GM19328 (cell line): ENCODE measurements around the gene CLCA4.
"Not testable (repeated sequence)": the region's sequence is repeated elsewhere in the genome, so short reads cannot be mapped to it uniquely, and the experiment has no call there.

ENCODE experiments used
- ATAC-seq: cut with Tn5 transposase; IDR thresholded peaks from one replicate; pipeline ENCODE4 v1.9.1; 2021; ENCODE audit warnings: mild to moderate bottlenecking, moderate library complexity; ENCODE audit not compliant: unreplicated experiment

The CLCA4 gene

GRCh38 chr1:86530211-86530845 is 16.6 kb upstream of the CLCA4 start:
- ATAC-seq: no peak

GRCh38 chr1:86537928-86538695 is 8.8 kb upstream of the CLCA4 start:
- ATAC-seq: no peak

GRCh38 chr1:86538775-86539174 is 8.1 kb upstream of the CLCA4 start:
- no peak for ATAC-seq

- ATAC-seq: no peak
These were observed 5.0 kb upstream of the CLCA4 start for GRCh38 chr1:86541859-86542258.

DNA sequence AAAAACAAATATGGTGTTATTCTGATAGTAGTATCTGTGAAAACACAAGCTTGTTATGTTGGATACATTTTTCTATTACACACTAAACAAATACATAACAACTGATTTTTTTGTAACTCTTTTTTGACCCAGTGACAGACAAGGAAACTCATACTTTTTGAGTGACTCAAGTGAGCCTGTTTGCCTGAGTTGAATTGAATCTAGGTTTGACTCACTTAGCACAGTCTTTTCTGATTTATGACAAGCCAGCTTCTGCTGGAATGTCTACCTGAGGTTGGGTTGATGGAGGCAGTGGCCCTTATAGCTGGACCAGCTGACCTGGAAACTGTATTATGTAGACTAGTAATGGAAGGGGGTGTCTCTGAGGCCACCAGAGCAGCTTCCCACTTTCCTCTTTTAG is 4.2 kb upstream of the CLCA4 start:
- no peak for ATAC-seq

DNA sequence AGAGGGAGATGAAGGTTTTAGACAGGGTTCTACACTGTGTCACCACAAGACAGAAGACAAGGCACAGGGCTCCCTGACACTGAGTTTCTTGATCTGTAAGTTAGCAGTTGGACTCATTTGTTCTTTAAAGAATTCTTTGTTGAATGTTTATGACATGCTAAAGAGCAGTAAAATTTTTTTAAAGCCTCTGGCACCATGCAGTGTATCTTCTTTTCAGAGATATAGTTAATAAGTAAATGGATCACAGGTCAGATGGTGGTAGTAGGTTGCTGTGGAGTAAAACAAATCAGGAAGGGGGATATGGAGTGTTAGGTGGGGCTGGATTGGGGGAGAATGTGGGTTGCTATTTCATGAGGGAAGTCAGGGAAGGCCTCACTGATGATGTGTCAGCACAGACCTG is 2.0 kb downstream of the CLCA4 start:
- no peak for ATAC-seq

DNA sequence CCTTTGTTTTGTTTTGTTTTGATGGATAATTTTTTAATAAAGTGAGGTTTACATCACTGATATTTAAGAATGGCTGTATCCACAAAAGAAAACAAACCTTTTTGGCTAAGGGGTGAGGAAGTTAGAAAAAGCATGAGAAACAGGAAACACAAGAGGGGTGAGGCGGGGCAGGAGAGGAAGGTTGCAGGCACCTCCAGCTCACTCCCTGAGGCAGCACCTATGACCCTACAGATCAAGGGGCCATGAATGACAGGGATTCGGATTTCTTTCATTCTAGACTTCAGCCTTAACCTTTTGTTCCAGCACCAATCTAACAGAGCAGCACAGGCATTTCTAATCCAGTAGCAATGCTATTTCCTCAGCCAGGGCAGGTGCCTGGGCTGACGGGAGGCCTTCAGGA is 4.4 kb downstream of the CLCA4 start:
- no peak for ATAC-seq

DNA sequence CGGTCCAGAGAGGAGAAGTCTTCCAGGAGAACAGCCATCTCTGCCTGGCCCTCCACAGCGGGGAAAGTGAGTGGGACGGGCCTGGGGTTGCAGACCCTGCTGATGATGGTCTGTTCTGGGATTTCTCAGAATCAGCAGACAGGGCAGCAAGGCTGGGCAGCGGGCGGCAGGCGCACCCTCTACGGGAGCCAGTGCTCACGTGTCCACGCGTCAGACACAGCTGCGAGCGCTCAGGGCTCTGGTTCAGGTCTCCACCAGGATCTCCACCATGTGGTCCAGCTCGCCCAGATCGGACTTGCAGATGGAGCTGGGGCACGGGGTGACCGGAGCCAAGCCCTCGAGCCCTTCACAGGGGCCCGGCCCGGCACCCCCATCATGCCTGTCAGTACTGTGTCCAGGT is 5.5 kb downstream of the CLCA4 start:
- no peak for ATAC-seq

DNA sequence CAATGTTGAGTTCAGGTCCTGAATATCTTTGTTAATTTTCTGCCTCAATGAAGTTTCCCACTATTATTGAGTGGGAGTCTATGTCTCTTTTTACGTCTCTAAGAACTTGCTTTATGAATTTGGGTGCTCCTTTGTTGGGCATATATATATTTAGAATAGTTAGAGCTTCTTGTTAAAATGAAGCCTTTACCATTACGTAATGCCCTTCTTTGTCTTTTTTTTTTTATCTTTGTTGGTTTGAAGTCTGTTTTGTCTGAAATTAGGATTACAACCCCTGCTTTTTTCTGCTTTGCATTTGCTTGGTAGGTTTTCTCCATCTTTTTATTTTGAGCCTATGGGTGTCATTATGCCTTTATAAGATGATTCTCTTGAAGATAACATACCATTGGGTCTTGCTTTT is 10.9 kb downstream of the CLCA4 start:
- no peak for ATAC-seq

DNA sequence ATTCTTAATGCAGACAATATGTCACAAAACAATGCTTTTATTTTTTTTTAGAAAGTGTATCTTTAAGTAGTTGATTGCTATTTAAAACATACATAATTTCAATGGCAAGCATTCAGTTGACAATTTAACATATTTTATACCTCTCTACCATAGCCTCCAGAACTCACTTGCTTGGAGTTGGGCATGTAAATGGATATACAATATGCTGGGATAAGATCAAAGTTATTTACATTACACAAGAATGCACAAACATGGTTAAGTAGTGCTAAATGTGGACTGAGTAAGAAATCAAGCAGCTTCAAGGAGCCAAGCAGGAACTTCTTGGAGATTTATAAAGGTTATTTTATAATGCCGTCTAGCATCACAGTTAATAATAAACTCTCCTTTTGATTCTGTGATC is 17.0 kb downstream of the CLCA4 start:
- ATAC-seq: no peak

DNA sequence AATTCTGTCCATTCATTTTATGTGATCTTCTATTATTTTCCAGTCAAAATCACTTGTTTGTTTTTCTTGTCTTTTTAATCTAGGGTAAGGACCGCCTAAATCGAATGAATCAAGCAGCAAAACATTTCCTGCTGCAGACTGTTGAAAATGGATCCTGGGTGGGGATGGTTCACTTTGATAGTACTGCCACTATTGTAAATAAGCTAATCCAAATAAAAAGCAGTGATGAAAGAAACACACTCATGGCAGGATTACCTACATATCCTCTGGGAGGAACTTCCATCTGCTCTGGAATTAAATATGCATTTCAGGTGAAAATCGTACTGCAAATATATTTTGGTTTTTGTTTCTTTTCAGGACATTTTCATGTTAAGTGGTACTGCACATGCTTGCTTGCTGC is 20.5 kb downstream of the CLCA4 start:
- no peak for ATAC-seq

DNA sequence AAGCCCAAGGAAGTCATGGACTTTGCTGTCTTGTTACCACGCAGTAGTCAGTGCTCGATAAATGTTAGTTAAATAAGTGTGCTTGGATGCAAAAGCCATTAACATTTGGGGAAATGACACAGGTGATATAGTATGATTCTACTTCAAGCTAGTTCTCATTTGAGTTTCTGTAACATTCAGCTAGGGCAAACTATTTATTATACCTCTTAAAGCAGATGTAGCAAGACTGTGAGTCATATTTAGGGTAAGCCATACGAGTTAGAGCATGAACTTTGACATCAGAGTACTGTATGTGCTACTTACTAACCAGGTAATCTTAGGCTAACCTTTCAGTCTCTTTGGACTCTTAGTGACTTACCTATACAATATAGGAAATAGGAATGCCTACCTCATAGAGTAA is 21.0 kb downstream of the CLCA4 start:
- no peak for ATAC-seq

- no peak for ATAC-seq
These were observed 27.0 kb downstream of the CLCA4 start for GRCh38 chr1:86573763-86574484.

DNA sequence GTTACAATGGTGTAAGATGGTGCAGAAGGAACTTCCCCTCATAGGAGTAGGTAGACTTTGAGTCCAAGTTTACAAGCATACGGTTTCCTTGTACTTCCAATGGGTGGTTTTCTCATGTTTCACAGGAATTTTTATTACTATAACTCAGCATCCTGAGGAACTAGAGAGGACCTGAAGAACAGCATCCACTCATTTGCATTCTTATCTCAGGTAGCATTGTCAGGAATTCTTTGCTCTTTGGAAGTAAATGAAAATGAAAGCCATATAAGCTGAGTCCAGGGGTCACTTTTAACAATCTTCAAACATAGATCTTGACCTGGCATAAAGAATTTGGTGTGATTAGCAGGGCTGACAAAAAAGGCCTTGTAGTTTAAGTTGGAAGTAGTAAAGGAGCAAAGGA is 34.4 kb downstream of the CLCA4 start:
- no peak for ATAC-seq

GRCh38 chr1:86582161-86582560 is 35.3 kb downstream of the CLCA4 start:
- ATAC-seq: no peak

DNA sequence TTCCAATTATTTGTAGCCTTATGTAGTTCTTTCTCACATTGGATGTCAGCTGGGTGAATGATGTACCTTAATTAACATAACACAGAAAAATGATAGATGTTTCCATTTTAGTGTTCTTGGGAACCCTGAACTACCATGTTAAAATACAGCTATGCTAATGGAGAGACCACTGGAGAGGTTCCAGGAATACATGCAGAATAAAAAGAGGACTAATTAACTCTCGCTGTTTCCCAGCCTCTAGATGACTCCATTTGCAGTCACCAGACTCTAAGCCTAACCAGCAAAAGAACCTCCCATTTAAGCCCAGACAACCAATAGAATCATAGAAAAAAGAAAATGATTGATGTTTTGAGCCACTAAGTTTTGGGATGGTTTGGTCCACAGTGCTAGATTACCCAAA is 36.2 kb downstream of the CLCA4 start:
- ATAC-seq: no peak

DNA sequence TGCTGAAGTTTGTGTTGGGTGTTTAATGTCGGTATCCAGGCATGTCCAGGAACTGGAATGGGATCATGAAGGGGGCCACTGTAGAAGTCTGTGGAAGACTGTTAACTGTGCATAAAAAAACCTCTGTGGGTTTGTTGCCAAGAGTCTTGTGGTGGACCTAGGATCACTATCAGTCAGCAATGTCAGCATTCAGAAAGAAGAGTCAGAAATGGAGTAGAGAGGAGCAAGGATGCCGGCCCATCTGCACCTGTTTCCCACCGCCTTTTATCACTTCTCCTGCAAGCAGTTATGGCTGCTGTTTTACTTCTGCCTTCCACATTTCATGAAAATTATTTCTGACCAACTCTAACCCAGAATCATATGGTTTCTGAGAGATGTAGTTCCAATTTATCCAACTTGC is 36.7 kb downstream of the CLCA4 start:
- no peak for ATAC-seq

GRCh38 chr1:86594284-86594770 is 47.4 kb downstream of the CLCA4 start:
- ATAC-seq: no peak

DNA sequence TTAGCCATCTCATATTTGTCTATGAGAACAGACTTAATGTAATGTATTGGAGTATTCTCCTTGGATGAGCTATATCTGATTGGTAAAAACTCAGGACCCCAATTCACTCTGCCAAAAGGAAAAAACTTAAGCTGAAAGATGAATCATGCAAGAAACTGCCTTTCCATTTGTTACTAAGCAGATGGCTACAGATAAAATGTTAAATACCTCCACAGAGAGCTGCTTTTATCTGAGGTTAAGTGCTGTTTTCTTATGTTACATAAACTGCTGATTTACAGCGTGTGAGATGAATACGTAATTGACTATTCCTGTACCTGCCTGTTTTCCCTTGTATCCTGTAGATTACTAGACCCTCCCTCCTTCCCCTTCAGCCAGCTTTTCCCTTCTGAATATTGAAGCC is 49.3 kb downstream of the CLCA4 start:
- ATAC-seq: no peak

GRCh38 chr1:86596741-86597290 is 49.9 kb downstream of the CLCA4 start:
- ATAC-seq: no peak

- ATAC-seq: not testable (repeated sequence)
These were observed 59.2 kb downstream of the CLCA4 start for GRCh38 chr1:86606080-86606479.

GRCh38 chr1:86616433-86616832 is 69.6 kb downstream of the CLCA4 start:
- no peak for ATAC-seq
